ENCODE measurements around the gene RABGAP1L. TPM values are rescaled to one million over a fixed set of nuclear protein-coding genes. Genes with fewer than 3 reads are reported as not detected.
A peak's percentile ranks its signal among the peaks of the same experiment; 100 is the strongest.

RABGAP1L gene
- total and polyA plus RNA-seq, 2 of the 8 experiments (the other 6 are each of a cell fraction or from before 2014, with no cell fraction given) = 33.3 to 156 TPM

DNA sequence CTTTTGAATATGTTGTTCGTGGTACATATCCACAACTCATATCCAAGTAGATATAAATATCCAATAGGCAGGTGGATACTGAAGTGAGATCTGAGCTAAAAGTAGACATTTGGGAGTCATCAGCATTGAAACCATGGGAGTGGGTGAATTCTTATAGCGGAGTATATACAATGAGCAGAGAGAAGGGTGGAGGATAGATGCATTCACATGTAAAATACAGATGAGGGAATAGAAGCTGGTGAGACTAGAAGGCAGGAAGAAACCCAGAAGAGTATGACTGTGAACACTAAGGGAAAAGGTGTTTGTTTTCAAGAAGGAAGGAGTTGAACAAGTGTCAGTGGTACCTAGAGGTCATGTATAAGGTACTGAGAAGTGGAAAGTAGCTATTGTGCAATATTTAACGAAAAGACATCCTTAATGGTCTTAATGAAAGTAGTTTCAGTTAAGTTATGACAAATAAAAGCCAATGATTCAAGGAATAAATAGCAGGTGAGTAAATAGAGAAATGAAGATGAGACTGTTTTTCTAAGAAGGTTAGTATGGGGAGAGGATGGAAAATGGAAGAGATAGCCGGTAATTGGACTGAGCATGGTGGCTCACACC is 658.8 kb downstream of the RABGAP1L start:
- ChIA-PET POLR2A (ENCODE audit: partially characterized antibody) (interaction anchor here (1.3 kb wide), 1 partner anchor 18 kb away, joined by 4 read pairs; no protein-coding TSS in a partner anchor), CTCF (ENCODE audit: partially characterized antibody) (interaction anchor here (1.5 kb wide), 1 partner anchor 167 kb away, joined by 4 read pairs; no protein-coding TSS in a partner anchor)
- Histone ChIP-seq H2BK5ac (ENCODE audit: low read depth, low read length) (no peak overlapping the region), H3K27me3 (replicated peaks in 1 of 4; ENCODE audit: control insufficient read depth in 3 of 4, extremely low read depth in 1 of 4, insufficient read depth in 3 of 4, low read length in 3 of 4) (no peaks in the 10 kb centered on the region), H3K23me2 (ENCODE audit: low read depth, low read length) (no peaks in the 10 kb centered on the region), H3K9me3 (ENCODE audit: insufficient read depth in 2 of 2, low read depth in 1 of 2, low read length in 1 of 2) (no peaks in the 10 kb centered on the region), H4K20me1 (replicated peaks in 1 of 2; ENCODE audit: control insufficient read depth in 1 of 2, insufficient read depth in 2 of 2, low read length in 2 of 2) (no peaks in the 10 kb centered on the region), H3K79me2 (ENCODE audit: control insufficient read depth in 1 of 2, insufficient read depth in 2 of 2, low read length in 2 of 2) (no peaks in the 10 kb centered on the region), H2AFZ (ENCODE audit: low read length) (no peak overlapping the region), H3K4ac (replicated peaks; ENCODE audit: insufficient read length, low read depth, low read length) (no peak overlapping the region), H4K5ac (ENCODE audit: insufficient read length, low read depth, low read length) (no peak overlapping the region), H3K4me3 (ENCODE audit: extremely low read depth in 1 of 4, insufficient read depth in 2 of 4, low read depth in 3 of 4, low read length in 4 of 4) (no peak overlapping the region), H3K27ac (ENCODE audit: low read depth, low read length) (no peak overlapping the region), H2BK12ac (ENCODE audit: low read depth, low read length) (no peak overlapping the region), H3K14ac (ENCODE audit: insufficient read length) (no peak overlapping the region), H4K91ac (replicated peaks; ENCODE audit: insufficient read length, low read length) (no peak overlapping the region), H3K23ac (ENCODE audit: insufficient read length) (no peak overlapping the region), H2BK20ac (ENCODE audit: low read length) (no peak overlapping the region), H2AK5ac (ENCODE audit: low read depth, low read length) (no peak overlapping the region), H2BK120ac (replicated peaks; ENCODE audit: low read depth, low read length) (no peak overlapping the region), H2BK15ac (ENCODE audit: low read length) (no peak overlapping the region), H3K18ac (ENCODE audit: extremely low read depth, low read length) (no peak overlapping the region), H3K79me1 (ENCODE audit: low read depth, low read length) (no peaks in the 10 kb centered on the region), H3K36me3 (ENCODE audit: control insufficient read depth in 2 of 4, insufficient read depth in 4 of 4, low read length in 3 of 4) (no peaks in the 10 kb centered on the region), H3K56ac (replicated peaks; ENCODE audit: insufficient read length, low read depth, low read length) (no peak overlapping the region), H4K8ac (ENCODE audit: extremely low read depth, insufficient read depth, low read length) (no peak overlapping the region), H3K4me1 (replicated peaks in 1 of 4; ENCODE audit: control insufficient read depth in 3 of 4, insufficient read depth in 4 of 4, low read length in 3 of 4) (peaks cover 0 to 2% (median under 1%) of the 10 kb centered on the region in 4 experiments; a peak in 2 of 7 replicates), H3K4me2 (ENCODE audit: insufficient read depth in 1 of 2, low read depth in 2 of 2, low read length in 2 of 2) (no peak overlapping the region), H3K9ac (replicated peaks in 1 of 4; ENCODE audit: extremely low read depth in 1 of 4, low read depth in 3 of 4, low read length in 3 of 4) (no peak overlapping the region)
- FAIRE-seq (no peak), DNase-seq (ENCODE audit: low read depth in 1 of 2, low spot score in 2 of 2) (no peak)
- 73% methylated on average over 4 of the region's 4 CpGs; no CpG with 5 or more reads in 1 of the 2 experiments for WGBS, 2 experiments (ENCODE audit: extremely low coverage in 1 of 2, insufficient coverage in 1 of 2, insufficient read length in 1 of 2, insufficient replicate concordance in 2 of 2, low coverage in 1 of 2, low lambda C conversion rate in 2 of 2, missing lambda C conversion rate in 1 of 2)
- TF ChIP-seq CEBPB (IDR thresholded peaks at IDR 0.05; ENCODE audit: low read depth, low read length) (peak; percentile 75; the same call in 1 of the 2 replicates), KDM1A (IDR thresholded peaks at IDR 0.05; ENCODE audit: borderline replicate concordance, low read length) (no peak), HDAC2 (IDR thresholded peaks at IDR 0.05; ENCODE audit: borderline replicate concordance in 1 of 2, low read depth in 2 of 2, low read length in 2 of 2) (no peak), SUZ12 (IDR thresholded peaks at IDR 0.05; ENCODE audit: low read length) (no peak), CHD1 (IDR thresholded peaks at IDR 0.05; ENCODE audit: low read depth, low read length) (no peak), GTF2F1 (IDR thresholded peaks at IDR 0.05; ENCODE audit: borderline replicate concordance, low read depth, low read length) (no peak), TBP (IDR thresholded peaks at IDR 0.05; ENCODE audit: low read depth, low read length) (no peak)

Measured in H1 (cell line).